Nephron progenitor cell (in vitro differentiated cells): ENCODE data around the gene WFDC9.

Experiments used
- DNase-seq: peaks from one replicate; pipeline ENCODE4 v3.0.0; 2021
- H3K27ac Mint-ChIP-seq: 2 replicates; pipeline ENCODE4 v1.8.0; 2021; ENCODE audit warnings: mild to moderate bottlenecking, moderate library complexity, mixed read lengths
- H3K27me3 Mint-ChIP-seq: 2 replicates; pipeline ENCODE4 v1.8.0; 2021; ENCODE audit warnings: mild to moderate bottlenecking, low read depth, mixed read lengths; ENCODE audit not compliant: poor library complexity
- H3K36me3 Mint-ChIP-seq: 2 replicates; pipeline ENCODE4 v1.8.0; 2021; ENCODE audit warnings: low read depth, mixed read lengths
- H3K4me1 Mint-ChIP-seq: 2 replicates; pipeline ENCODE4 v1.8.0; 2021; ENCODE audit warnings: mixed read lengths
- H3K4me3 Mint-ChIP-seq: 2 replicates; pipeline ENCODE4 v1.8.0; 2021; ENCODE audit warnings: mild to moderate bottlenecking, moderate library complexity, mixed read lengths
- H3K9me3 Mint-ChIP-seq: 2 replicates; pipeline ENCODE4 v1.8.0; 2021; ENCODE audit warnings: mild to moderate bottlenecking, moderate library complexity, mixed read lengths
- TF ChIP-seq, protein P1 (sequence below): fragments of 200-600 bp; sonication (generic); IDR thresholded peaks from 2 replicates; pipeline ENCODE4 v1.5.0; 2021; ENCODE audit warnings: antibody characterized with exemption

The WFDC9 gene

DNA sequence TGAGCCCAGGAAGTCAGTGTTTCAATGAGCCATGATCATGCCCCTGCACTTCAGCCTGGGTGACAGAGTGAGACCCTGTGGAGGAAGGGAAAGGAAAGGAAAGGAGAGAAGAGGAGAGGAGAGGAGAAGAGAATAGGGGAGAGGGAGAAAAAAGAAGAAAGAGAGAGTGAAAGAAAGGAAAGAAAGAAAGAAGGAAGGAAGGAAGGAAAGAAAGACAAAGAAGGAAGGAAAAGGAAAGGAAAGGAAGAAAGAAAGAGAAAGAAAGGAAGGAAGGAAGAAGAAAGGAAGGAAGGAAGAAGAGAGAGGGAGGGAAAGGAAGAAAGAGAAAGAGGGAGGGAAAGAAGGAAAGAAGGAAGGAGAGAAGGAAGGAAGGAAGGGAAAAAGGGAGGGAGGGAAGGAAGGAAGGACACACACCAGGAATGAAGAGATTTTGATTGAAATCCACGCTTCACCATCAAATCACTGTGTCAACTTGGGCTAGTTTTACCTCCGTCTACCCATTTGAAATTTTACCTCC, 66.3 kb downstream of the WFDC9 start:
- TF ChIP-seq, protein P1, sequence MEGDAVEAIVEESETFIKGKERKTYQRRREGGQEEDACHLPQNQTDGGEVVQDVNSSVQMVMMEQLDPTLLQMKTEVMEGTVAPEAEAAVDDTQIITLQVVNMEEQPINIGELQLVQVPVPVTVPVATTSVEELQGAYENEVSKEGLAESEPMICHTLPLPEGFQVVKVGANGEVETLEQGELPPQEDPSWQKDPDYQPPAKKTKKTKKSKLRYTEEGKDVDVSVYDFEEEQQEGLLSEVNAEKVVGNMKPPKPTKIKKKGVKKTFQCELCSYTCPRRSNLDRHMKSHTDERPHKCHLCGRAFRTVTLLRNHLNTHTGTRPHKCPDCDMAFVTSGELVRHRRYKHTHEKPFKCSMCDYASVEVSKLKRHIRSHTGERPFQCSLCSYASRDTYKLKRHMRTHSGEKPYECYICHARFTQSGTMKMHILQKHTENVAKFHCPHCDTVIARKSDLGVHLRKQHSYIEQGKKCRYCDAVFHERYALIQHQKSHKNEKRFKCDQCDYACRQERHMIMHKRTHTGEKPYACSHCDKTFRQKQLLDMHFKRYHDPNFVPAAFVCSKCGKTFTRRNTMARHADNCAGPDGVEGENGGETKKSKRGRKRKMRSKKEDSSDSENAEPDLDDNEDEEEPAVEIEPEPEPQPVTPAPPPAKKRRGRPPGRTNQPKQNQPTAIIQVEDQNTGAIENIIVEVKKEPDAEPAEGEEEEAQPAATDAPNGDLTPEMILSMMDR = no peak
- Mint-ChIP-seq H3K27ac (no peak overlapping the region), H3K4me3 (no peak overlapping the region), H3K9me3 (peaks cover 2% of the 10 kb centered on the region), H3K4me1 (no peaks in the 10 kb centered on the region), H3K36me3 (no peaks in the 10 kb centered on the region), H3K27me3 (peaks cover 10% of the 10 kb centered on the region)
- DNase-seq = no peak
